KMS-11 (cell line): Measurements from ENCODE around the gene YEATS2.
"Not testable (repeated sequence)": the region's sequence is repeated elsewhere in the genome, so short reads cannot be mapped to it uniquely, and the experiment has no call there.

Source experiments
- H2AFZ ChIP-seq: fragments of 200-600 bp; sonication (generic); 2 replicates; pipeline ENCODE4 v1.6.1; 2016; ENCODE audit warnings: antibody characterized with exemption, mixed run types, low read depth
- H3K27ac ChIP-seq: fragments of 200-600 bp; sonication (generic); 2 replicates; pipeline ENCODE4 v1.6.1; 2016; ENCODE audit warnings: mild to moderate bottlenecking, mixed run types
- H3K27me3 ChIP-seq: fragments of 200-600 bp; sonication (generic); 2 replicates; pipeline ENCODE4 v1.6.1; 2017; ENCODE audit warnings: mild to moderate bottlenecking, low read depth, mixed run types, moderate library complexity; ENCODE audit not compliant: insufficient read depth
- H3K36me3 ChIP-seq: fragments of 200-600 bp; sonication (generic); 2 replicates; pipeline ENCODE4 v1.6.1; 2017; ENCODE audit warnings: mild to moderate bottlenecking, mixed run types; ENCODE audit not compliant: insufficient read depth
- H3K4me1 ChIP-seq: fragments of 200-600 bp; sonication (generic); 2 replicates; pipeline ENCODE4 v1.6.1; 2016; ENCODE audit warnings: mild to moderate bottlenecking, low read depth, mixed run types; ENCODE audit not compliant: poor library complexity, severe bottlenecking
- H3K4me2 ChIP-seq: fragments of 200-600 bp; sonication (generic); 2 replicates; pipeline ENCODE4 v1.7.0; 2016; ENCODE audit warnings: mild to moderate bottlenecking, mixed run types
- H3K4me3 ChIP-seq: fragments of 200-600 bp; sonication (generic); IDR thresholded peaks from 2 replicates; pipeline ENCODE4 v1.6.1; 2017; ENCODE audit warnings: low read depth, low read length, mixed read lengths; ENCODE audit not compliant: insufficient read depth
- H3K79me2 ChIP-seq: fragments of 200-600 bp; sonication (generic); 2 replicates; pipeline ENCODE4 v1.6.1; 2016; ENCODE audit warnings: low read depth, mixed run types; ENCODE audit not compliant: insufficient read depth
- H3K9ac ChIP-seq: fragments of 200-600 bp; sonication (generic); 2 replicates; pipeline ENCODE4 v1.6.1; 2016; ENCODE audit warnings: mild to moderate bottlenecking, mixed run types
- H4K20me1 ChIP-seq: fragments of 200-600 bp; sonication (generic); 2 replicates; pipeline ENCODE4 v1.6.1; 2016; ENCODE audit warnings: mild to moderate bottlenecking, mixed run types; ENCODE audit not compliant: insufficient read depth
- CTCF ChIP-seq: fragments of 200-600 bp; sonication (generic); conservative IDR thresholded peaks from 2 replicates; pipeline ENCODE4 v1.6.1; 2017; ENCODE audit warnings: low read depth, mild to moderate bottlenecking, antibody characterized with exemption, low read length, moderate library complexity, mixed read lengths

Gene YEATS2

GRCh38 chr3:183698318-183698751 is 738 bp downstream of the YEATS2 start:
- Histone ChIP-seq H3K4me3 (peak overlapping the region; percentile 86), H3K79me2 (peaks cover 55% of the 10 kb centered on the region), H3K36me3 (no peaks in the 10 kb centered on the region), H3K27me3 (no peaks in the 10 kb centered on the region), H4K20me1 (peaks cover 2% of the 10 kb centered on the region; the same call in 1 of the 2 replicates), H3K4me2 (peak overlapping the region; percentile 88), H3K27ac (peak overlapping the region; percentile 90), H3K4me1 (peaks cover 22% of the 10 kb centered on the region), H2AFZ (peak overlapping the region; percentile 95), H3K9ac (peak overlapping the region; percentile 98)
- no peak for TF ChIP-seq CTCF

- peak overlapping the region; percentile 86 for H3K4me3 ChIP-seq
- peaks cover 22% of the 10 kb centered on the region for H3K4me1 ChIP-seq
- TF ChIP-seq CTCF = no peak
- peak overlapping the region; percentile 88 for H3K4me2 ChIP-seq
- peak overlapping the region; percentile 95 for H2AFZ ChIP-seq
- peaks cover 59% of the 10 kb centered on the region for H3K79me2 ChIP-seq
- H3K36me3 ChIP-seq = no peaks in the 10 kb centered on the region
- H3K27ac ChIP-seq = peak overlapping the region; percentile 90
- peak overlapping the region; percentile 98 for H3K9ac ChIP-seq
- no peaks in the 10 kb centered on the region for H3K27me3 ChIP-seq
- H4K20me1 ChIP-seq = peaks cover 5% of the 10 kb centered on the region; the same call in 1 of the 2 replicates
Observed at GRCh38 chr3:183698756-183699155, 1.2 kb downstream of the YEATS2 start.

- H3K27ac ChIP-seq = no peak overlapping the region; the same call in 1 of the 2 replicates
- peak overlapping the region; percentile 98; the same call in 1 of the 2 replicates for H3K9ac ChIP-seq
- no peak overlapping the region for H2AFZ ChIP-seq
- H3K79me2 ChIP-seq = peaks cover 65% of the 10 kb centered on the region
- peaks cover 5% of the 10 kb centered on the region; the same call in 1 of the 2 replicates for H4K20me1 ChIP-seq
- peak overlapping the region; percentile 88 for H3K4me2 ChIP-seq
- peaks cover 22% of the 10 kb centered on the region for H3K4me1 ChIP-seq
- H3K4me3 ChIP-seq = peak overlapping the region; percentile 74
- no peaks in the 10 kb centered on the region for H3K36me3 ChIP-seq
- TF ChIP-seq CTCF = no peak
- no peaks in the 10 kb centered on the region for H3K27me3 ChIP-seq
Observed at GRCh38 chr3:183699238-183699947, 1.8 kb downstream of the YEATS2 start.

- Histone ChIP-seq H4K20me1 (peaks cover 5% of the 10 kb centered on the region; the same call in 1 of the 2 replicates), H3K27me3 (no peaks in the 10 kb centered on the region), H3K4me2 (no peak overlapping the region), H3K79me2 (peaks cover 89% of the 10 kb centered on the region), H3K4me3 (no peak overlapping the region), H3K36me3 (no peaks in the 10 kb centered on the region), H3K27ac (no peak overlapping the region), H3K9ac (no peak overlapping the region), H2AFZ (no peak overlapping the region), H3K4me1 (peaks cover 22% of the 10 kb centered on the region)
- no peak for TF ChIP-seq CTCF
Observed at GRCh38 chr3:183701744-183702143, 4.1 kb downstream of the YEATS2 start.

- H3K4me1 ChIP-seq = peaks cover 24% of the 10 kb centered on the region
- not testable (repeated sequence) for H4K20me1 ChIP-seq
Observed at GRCh38 chr3:183703892-183704291, 6.3 kb downstream of the YEATS2 start.

More at GRCh38 chr3:183703892-183704291, 6.3 kb downstream of the YEATS2 start:
- not testable (repeated sequence) for H3K9ac ChIP-seq, H3K27me3 ChIP-seq, H3K4me3 ChIP-seq, H3K4me2 ChIP-seq, H2AFZ ChIP-seq, H3K36me3 ChIP-seq, H3K27ac ChIP-seq
- peaks cover 100% of the 10 kb centered on the region for H3K79me2 ChIP-seq
